GM23338 (cell line): ENCODE results near the gene CLCN6. TPM values are rescaled to one million over a fixed set of nuclear protein-coding genes. Genes with fewer than 3 reads are reported as not detected.
A peak's percentile ranks its signal among the peaks of the same experiment; 100 is the strongest.

Source experiments
- ATAC-seq: fragments of 200-7000 bp; cut with Tn5 transposase; 3 replicates; pipeline ENCODE4 v1.9.1; 2020
- DNase-seq: peaks from one replicate; pipeline ENCODE4 v3.0.0-alpha.2; 2015; ENCODE audit warnings: low spot score
- H2AFZ ChIP-seq: fragments of 200-600 bp; sonication (generic); 2 replicates; pipeline ENCODE4 v1.8.0; 2016; ENCODE audit warnings: antibody characterized with exemption, mild to moderate bottlenecking, moderate library complexity
- H3F3A ChIP-seq: fragments of 200-600 bp; sonication (generic); replicated peaks from 2 replicates; pipeline ENCODE4 v1.8.0; 2017; ENCODE audit warnings: antibody characterized with exemption, mixed run types, low read depth
- H3K27ac ChIP-seq: fragments of 200-600 bp; sonication (generic); 2 replicates; pipeline ENCODE4 v1.6.1; 2016; ENCODE audit warnings: low read depth
- H3K27me3 ChIP-seq: fragments of 200-600 bp; sonication (generic); 2 replicates; pipeline ENCODE4 v1.8.0; 2016; ENCODE audit warnings: mild to moderate bottlenecking, mixed run types, moderate library complexity; ENCODE audit not compliant: insufficient read depth
- H3K36me3 ChIP-seq: fragments of 200-600 bp; sonication (generic); 2 replicates; pipeline ENCODE4 v1.8.0; 2016; ENCODE audit warnings: mild to moderate bottlenecking; ENCODE audit not compliant: insufficient read depth
- H3K4me1 ChIP-seq: fragments of 200-600 bp; sonication (generic); 2 replicates; pipeline ENCODE4 v1.8.0; 2016; ENCODE audit warnings: mild to moderate bottlenecking, moderate library complexity; ENCODE audit not compliant: insufficient read depth
- H3K4me2 ChIP-seq: fragments of 200-600 bp; sonication (generic); 2 replicates; pipeline ENCODE4 v1.7.1; 2017; ENCODE audit warnings: mixed run types
- H3K4me3 ChIP-seq: fragments of 200-600 bp; sonication (generic); 2 replicates; pipeline ENCODE4 v1.6.1; 2016; ENCODE audit warnings: mixed run types
- H3K79me2 ChIP-seq: fragments of 200-600 bp; sonication (generic); replicated peaks from 2 replicates; pipeline ENCODE4 v1.8.0; 2017; ENCODE audit warnings: mild to moderate bottlenecking; ENCODE audit not compliant: insufficient read depth
- H3K9me2 ChIP-seq: fragments of 200-600 bp; sonication (generic); 2 replicates; pipeline ENCODE4 v1.8.0; 2017; ENCODE audit not compliant: insufficient read depth
- H4K20me1 ChIP-seq: fragments of 200-600 bp; sonication (generic); replicated peaks from 2 replicates; pipeline ENCODE4 v1.8.0; 2017; ENCODE audit warnings: mild to moderate bottlenecking; ENCODE audit not compliant: insufficient read depth
- H3K27ac Mint-ChIP-seq: 2 replicates; pipeline ENCODE4 v1.8.0; 2020; ENCODE audit warnings: inconsistent platforms, mild to moderate bottlenecking, moderate library complexity, mixed read lengths
- H3K27me3 Mint-ChIP-seq: 3 replicates; pipeline ENCODE4 v1.8.0; 2022; ENCODE audit warnings: low read depth, mild to moderate bottlenecking, moderate library complexity, mixed read lengths, inconsistent platforms; ENCODE audit not compliant: insufficient read depth, poor library complexity
- H3K36me3 Mint-ChIP-seq: 3 replicates; pipeline ENCODE4 v1.8.0; 2021; ENCODE audit warnings: low read depth, mild to moderate bottlenecking, inconsistent platforms, moderate library complexity, mixed read lengths
- H3K4me1 Mint-ChIP-seq: 3 replicates; pipeline ENCODE4 v1.8.0; 2020; ENCODE audit warnings: mild to moderate bottlenecking, inconsistent platforms, mixed read lengths
- H3K4me3 Mint-ChIP-seq: 3 replicates; pipeline ENCODE4 v1.8.0; 2021; ENCODE audit warnings: moderate library complexity, mild to moderate bottlenecking, inconsistent platforms, mixed read lengths
- H3K9me3 Mint-ChIP-seq: 3 replicates; pipeline ENCODE4 v1.8.0; 2020; ENCODE audit warnings: moderate library complexity, mild to moderate bottlenecking, inconsistent platforms, mixed read lengths
- STAT1 ChIP-seq: IDR thresholded peaks from one replicate; pipeline ENCODE4 v1.6.1; 2016; ENCODE audit warnings: antibody characterized with exemption; ENCODE audit not compliant: unreplicated experiment
- ZNF114 ChIP-seq: fragments of 250-450 bp; sonication (Bioruptor Pico); IDR thresholded peaks from 2 replicates; pipeline ENCODE4 v1.5.0; 2020; ENCODE audit warnings: mild to moderate bottlenecking, moderate library complexity
- ZNF331 ChIP-seq: fragments of 250-450 bp; sonication (Bioruptor Pico); IDR thresholded peaks from 2 replicates; pipeline ENCODE4 v1.5.0; 2020; ENCODE audit warnings: low read depth, mild to moderate bottlenecking, moderate library complexity
- polyA plus RNA-seq: library from polyadenylated mRNA; unstranded; fragments of >200 nt; fragmentation: Nextera tagmentation; extraction: Ambion mirVana; gene quantifications from 2 replicates; pipeline ENCODE4 v1.2.1, GENCODE V29; 2016
- total RNA-seq: library from RNA; depleted of rRNA; stranded (reverse); fragments of >200 nt; shearing (Covaris generic); gene quantifications from 2 replicates; pipeline ENCODE4 v1.2.3, GENCODE V29; 2014
- TF ChIP-seq, protein P1 (sequence below), 2 experiments: fragments of 200-600 bp in 1 of 2; sonication (generic) in 1 of 2; conservative IDR thresholded peaks; 2 replicates each; pipeline versions ENCODE4 v1.5.1 to v1.6.1; 2016 to 2017; ENCODE audit warnings: antibody characterized with exemption in 2 of 2, low read depth in 2 of 2, mild to moderate bottlenecking in 2 of 2, moderate library complexity in 1 of 2
- TF ChIP-seq, protein P2 (sequence below): IDR thresholded peaks from one replicate; pipeline ENCODE4 v1.6.1; 2018; ENCODE audit warnings: antibody characterized with exemption; ENCODE audit not compliant: unreplicated experiment
- TF ChIP-seq, protein P3 (sequence below): fragments of 250-450 bp; sonication (Bioruptor Pico); IDR thresholded peaks from 2 replicates; pipeline ENCODE4 v1.5.0; 2020; ENCODE audit warnings: mild to moderate bottlenecking, moderate library complexity

Gene CLCN6
- total and polyA plus RNA-seq, 2 experiments from 2014 or later: 16.0 to 22.6 TPM

DNA sequence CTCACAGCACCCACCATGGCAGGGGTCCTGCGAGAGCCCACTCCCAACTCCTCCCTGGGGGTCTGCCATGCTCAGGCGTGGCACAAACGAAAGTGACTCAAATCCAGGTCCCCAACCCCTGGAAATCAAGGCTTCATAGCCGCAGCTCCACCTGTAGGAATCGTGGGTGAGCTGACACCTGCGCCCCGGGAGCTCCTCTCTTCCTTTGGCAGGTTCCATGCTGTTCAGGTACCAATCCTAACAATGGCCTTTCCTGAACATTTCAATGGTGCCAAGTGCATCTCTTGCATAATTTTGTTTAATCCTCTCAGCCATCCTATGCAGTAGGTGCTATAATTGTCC lies 81.6 kb downstream of the CLCN6 start:
- Histone ChIP-seq H3K9me2 (no peaks in the 10 kb centered on the region), H3K36me3 (no peaks in the 10 kb centered on the region), H3K79me2 (no peaks in the 10 kb centered on the region), H2AFZ (no peak overlapping the region), H3F3A (no peaks in the 10 kb centered on the region), H3K4me1 (peaks cover 3% of the 10 kb centered on the region; the same call in 1 of the 2 replicates), H4K20me1 (no peaks in the 10 kb centered on the region), H3K27me3 (no peaks in the 10 kb centered on the region), H3K4me3 (no peak overlapping the region), H3K27ac (no peak overlapping the region), H3K4me2 (no peak overlapping the region)
- Mint-ChIP-seq H3K27me3 (peaks cover 6% of the 10 kb centered on the region), H3K4me3 (no peak overlapping the region), H3K27ac (no peak overlapping the region), H3K4me1 (peaks cover 11% of the 10 kb centered on the region), H3K36me3 (no peaks in the 10 kb centered on the region), H3K9me3 (no peaks in the 10 kb centered on the region)
- TF ChIP-seq, protein P1, sequence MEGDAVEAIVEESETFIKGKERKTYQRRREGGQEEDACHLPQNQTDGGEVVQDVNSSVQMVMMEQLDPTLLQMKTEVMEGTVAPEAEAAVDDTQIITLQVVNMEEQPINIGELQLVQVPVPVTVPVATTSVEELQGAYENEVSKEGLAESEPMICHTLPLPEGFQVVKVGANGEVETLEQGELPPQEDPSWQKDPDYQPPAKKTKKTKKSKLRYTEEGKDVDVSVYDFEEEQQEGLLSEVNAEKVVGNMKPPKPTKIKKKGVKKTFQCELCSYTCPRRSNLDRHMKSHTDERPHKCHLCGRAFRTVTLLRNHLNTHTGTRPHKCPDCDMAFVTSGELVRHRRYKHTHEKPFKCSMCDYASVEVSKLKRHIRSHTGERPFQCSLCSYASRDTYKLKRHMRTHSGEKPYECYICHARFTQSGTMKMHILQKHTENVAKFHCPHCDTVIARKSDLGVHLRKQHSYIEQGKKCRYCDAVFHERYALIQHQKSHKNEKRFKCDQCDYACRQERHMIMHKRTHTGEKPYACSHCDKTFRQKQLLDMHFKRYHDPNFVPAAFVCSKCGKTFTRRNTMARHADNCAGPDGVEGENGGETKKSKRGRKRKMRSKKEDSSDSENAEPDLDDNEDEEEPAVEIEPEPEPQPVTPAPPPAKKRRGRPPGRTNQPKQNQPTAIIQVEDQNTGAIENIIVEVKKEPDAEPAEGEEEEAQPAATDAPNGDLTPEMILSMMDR (conservative IDR thresholded peaks at IDR 0.05; ENCODE audit: low read depth in 2 of 2): peak in 1 of 2 experiments; percentile 36; a peak in 2 of 4 replicates
- TF ChIP-seq STAT1: no peak
- ATAC-seq: peak; percentile 27
- DNase-seq: peak; percentile 47

DNA sequence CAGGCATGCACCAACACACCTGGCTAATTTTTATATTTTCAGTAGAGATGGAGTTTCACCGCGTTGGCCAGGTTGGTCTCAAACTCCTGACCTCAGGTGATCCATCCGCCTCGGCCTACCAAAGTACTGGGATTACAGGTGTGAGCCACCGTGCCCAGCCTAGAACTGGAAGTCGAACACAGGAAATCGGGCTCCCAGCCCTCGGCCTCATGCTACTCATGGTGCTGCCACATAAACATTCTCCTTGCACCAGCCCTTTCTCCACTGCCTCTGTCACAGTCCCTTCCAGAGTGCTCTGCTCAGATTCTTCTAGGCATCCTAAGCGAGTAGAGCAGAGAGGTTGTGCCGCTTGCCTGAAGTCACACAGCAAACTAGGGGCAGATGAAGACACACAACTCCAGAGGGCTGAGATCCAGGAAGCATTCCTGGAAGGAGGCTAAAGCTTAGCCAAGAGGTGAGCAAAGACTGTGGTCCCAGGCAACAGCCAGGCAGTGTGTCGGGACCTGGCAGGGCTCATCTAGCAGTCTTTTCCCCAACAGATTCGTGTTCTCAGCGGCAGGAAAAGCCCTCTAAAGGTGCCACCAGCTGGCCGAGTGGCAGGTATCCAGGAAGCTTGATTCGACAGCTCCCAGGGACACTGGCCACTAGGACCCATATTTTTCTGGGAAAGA lies 82.3 kb downstream of the CLCN6 start:
- no peak overlapping the region for H3K27ac ChIP-seq
- no peaks in the 10 kb centered on the region for H3K36me3 ChIP-seq
- H3K4me3 Mint-ChIP-seq: no peak overlapping the region
- TF ChIP-seq ZNF114 (CRISPR knock-in tag) (no peak), STAT1 (no peak), ZNF331 (CRISPR knock-in tag) (no peak)
- TF ChIP-seq, protein P2, sequence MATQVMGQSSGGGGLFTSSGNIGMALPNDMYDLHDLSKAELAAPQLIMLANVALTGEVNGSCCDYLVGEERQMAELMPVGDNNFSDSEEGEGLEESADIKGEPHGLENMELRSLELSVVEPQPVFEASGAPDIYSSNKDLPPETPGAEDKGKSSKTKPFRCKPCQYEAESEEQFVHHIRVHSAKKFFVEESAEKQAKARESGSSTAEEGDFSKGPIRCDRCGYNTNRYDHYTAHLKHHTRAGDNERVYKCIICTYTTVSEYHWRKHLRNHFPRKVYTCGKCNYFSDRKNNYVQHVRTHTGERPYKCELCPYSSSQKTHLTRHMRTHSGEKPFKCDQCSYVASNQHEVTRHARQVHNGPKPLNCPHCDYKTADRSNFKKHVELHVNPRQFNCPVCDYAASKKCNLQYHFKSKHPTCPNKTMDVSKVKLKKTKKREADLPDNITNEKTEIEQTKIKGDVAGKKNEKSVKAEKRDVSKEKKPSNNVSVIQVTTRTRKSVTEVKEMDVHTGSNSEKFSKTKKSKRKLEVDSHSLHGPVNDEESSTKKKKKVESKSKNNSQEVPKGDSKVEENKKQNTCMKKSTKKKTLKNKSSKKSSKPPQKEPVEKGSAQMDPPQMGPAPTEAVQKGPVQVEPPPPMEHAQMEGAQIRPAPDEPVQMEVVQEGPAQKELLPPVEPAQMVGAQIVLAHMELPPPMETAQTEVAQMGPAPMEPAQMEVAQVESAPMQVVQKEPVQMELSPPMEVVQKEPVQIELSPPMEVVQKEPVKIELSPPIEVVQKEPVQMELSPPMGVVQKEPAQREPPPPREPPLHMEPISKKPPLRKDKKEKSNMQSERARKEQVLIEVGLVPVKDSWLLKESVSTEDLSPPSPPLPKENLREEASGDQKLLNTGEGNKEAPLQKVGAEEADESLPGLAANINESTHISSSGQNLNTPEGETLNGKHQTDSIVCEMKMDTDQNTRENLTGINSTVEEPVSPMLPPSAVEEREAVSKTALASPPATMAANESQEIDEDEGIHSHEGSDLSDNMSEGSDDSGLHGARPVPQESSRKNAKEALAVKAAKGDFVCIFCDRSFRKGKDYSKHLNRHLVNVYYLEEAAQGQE: no peak
- TF ChIP-seq, protein P1 (conservative IDR thresholded peaks at IDR 0.05; ENCODE audit: low read depth in 2 of 2): no peak
- TF ChIP-seq, protein P3, sequence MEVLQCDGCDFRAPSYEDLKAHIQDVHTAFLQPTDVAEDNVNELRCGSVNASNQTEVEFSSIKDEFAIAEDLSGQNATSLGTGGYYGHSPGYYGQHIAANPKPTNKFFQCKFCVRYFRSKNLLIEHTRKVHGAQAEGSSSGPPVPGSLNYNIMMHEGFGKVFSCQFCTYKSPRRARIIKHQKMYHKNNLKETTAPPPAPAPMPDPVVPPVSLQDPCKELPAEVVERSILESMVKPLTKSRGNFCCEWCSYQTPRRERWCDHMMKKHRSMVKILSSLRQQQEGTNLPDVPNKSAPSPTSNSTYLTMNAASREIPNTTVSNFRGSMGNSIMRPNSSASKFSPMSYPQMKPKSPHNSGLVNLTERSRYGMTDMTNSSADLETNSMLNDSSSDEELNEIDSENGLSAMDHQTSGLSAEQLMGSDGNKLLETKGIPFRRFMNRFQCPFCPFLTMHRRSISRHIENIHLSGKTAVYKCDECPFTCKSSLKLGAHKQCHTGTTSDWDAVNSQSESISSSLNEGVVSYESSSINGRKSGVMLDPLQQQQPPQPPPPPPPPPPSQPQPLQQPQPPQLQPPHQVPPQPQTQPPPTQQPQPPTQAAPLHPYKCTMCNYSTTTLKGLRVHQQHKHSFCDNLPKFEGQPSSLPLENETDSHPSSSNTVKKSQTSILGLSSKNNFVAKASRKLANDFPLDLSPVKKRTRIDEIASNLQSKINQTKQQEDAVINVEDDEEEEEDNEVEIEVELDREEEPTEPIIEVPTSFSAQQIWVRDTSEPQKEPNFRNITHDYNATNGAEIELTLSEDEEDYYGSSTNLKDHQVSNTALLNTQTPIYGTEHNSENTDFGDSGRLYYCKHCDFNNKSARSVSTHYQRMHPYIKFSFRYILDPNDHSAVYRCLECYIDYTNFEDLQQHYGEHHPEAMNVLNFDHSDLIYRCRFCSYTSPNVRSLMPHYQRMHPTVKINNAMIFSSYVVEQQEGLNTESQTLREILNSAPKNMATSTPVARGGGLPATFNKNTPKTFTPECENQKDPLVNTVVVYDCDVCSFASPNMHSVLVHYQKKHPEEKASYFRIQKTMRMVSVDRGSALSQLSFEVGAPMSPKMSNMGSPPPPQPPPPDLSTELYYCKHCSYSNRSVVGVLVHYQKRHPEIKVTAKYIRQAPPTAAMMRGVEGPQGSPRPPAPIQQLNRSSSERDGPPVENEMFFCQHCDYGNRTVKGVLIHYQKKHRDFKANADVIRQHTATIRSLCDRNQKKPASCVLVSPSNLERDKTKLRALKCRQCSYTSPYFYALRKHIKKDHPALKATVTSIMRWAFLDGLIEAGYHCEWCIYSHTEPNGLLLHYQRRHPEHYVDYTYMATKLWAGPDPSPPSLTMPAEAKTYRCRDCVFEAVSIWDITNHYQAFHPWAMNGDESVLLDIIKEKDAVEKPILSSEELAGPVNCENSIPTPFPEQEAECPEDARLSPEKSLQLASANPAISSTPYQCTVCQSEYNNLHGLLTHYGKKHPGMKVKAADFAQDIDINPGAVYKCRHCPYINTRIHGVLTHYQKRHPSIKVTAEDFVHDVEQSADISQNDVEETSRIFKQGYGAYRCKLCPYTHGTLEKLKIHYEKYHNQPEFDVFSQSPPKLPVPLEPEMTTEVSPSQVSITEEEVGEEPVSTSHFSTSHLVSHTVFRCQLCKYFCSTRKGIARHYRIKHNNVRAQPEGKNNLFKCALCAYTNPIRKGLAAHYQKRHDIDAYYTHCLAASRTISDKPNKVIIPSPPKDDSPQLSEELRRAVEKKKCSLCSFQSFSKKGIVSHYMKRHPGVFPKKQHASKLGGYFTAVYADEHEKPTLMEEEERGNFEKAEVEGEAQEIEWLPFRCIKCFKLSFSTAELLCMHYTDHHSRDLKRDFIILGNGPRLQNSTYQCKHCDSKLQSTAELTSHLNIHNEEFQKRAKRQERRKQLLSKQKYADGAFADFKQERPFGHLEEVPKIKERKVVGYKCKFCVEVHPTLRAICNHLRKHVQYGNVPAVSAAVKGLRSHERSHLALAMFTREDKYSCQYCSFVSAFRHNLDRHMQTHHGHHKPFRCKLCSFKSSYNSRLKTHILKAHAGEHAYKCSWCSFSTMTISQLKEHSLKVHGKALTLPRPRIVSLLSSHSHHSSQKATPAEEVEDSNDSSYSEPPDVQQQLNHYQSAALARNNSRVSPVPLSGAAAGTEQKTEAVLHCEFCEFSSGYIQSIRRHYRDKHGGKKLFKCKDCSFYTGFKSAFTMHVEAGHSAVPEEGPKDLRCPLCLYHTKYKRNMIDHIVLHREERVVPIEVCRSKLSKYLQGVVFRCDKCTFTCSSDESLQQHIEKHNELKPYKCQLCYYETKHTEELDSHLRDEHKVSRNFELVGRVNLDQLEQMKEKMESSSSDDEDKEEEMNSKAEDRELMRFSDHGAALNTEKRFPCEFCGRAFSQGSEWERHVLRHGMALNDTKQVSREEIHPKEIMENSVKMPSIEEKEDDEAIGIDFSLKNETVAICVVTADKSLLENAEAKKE (CRISPR knock-in tag): no peak

More for the DNA sequence above, 82.3 kb downstream of the CLCN6 start:
- Histone ChIP-seq H4K20me1 (no peaks in the 10 kb centered on the region), H3K9me2 (no peaks in the 10 kb centered on the region), H2AFZ (no peak overlapping the region), H3K4me2 (no peak overlapping the region), H3K4me3 (no peak overlapping the region), H3K79me2 (no peaks in the 10 kb centered on the region), H3F3A (no peaks in the 10 kb centered on the region), H3K4me1 (0 out of 2 replicates have a peak, but pooled peaks cover 2% of the 10 kb centered on the region), H3K27me3 (no peaks in the 10 kb centered on the region)
- no peaks in the 10 kb centered on the region for H3K36me3 Mint-ChIP-seq
- peaks cover 4% of the 10 kb centered on the region; the same call in 2 of the 3 replicates for H3K4me1 Mint-ChIP-seq
- DNase-seq: no peak
- no peak overlapping the region for H3K27ac Mint-ChIP-seq
- no peaks in the 10 kb centered on the region for H3K9me3 Mint-ChIP-seq
- ATAC-seq: no peak
- peaks cover 6% of the 10 kb centered on the region for H3K27me3 Mint-ChIP-seq
